PC-3 (cell line): ENCODE results near the gene ZMYND11. TPM values are rescaled to one million over a fixed set of nuclear protein-coding genes. Genes with fewer than 3 reads are reported as not detected.

ENCODE experiments used
- ATAC-seq: fragments of 200-7000 bp; cut with Tn5 transposase; 2 replicates; pipeline ENCODE4 v1.9.1; 2020; ENCODE audit warnings: mild to moderate bottlenecking, moderate library complexity
- BruUV-seq: library from RNA; stranded (reverse); fragments of 400-500 nt; replicated peaks from 2 replicates; lab custom pipeline; 2021; lab: Mats Ljungman, UMichigan
- CTCF ChIA-PET: fragments of 300-600 bp; sonication (Branson Sonifier 250); formaldehyde crosslinking; loops from one replicate; lab custom pipeline; 2022; ENCODE audit warnings: antibody characterized with exemption; lab: Charles Lee
- POLR2A ChIA-PET: fragments of 300-600 bp; sonication (Branson Sonifier 250); formaldehyde crosslinking; loops from one replicate; lab custom pipeline; 2022; ENCODE audit warnings: antibody characterized with exemption; ENCODE audit not compliant: unreplicated experiment; lab: Charles Lee
- DNase-seq: peaks from one replicate; pipeline ENCODE4 v3.0.0-alpha.2; 2015
- H2AFZ ChIP-seq: fragments of 300-600 bp; sonication (generic); 2 replicates; pipeline ENCODE4 v1.6.0; 2016; ENCODE audit warnings: antibody characterized with exemption, low read length
- H3F3A ChIP-seq: fragments of 300-600 bp; sonication (generic); one replicate; pipeline ENCODE4 v1.6.0; 2017; ENCODE audit warnings: antibody characterized with exemption, low read length, control low read depth, mild to moderate bottlenecking; ENCODE audit not compliant: unreplicated experiment
- H3K27ac ChIP-seq: fragments of 300-600 bp; sonication (generic); 2 replicates; pipeline ENCODE4 v1.5.1; 2016; ENCODE audit warnings: mild to moderate bottlenecking, low read length
- H3K27me3 ChIP-seq: fragments of 300-600 bp; sonication (generic); 2 replicates; pipeline ENCODE4 v1.6.1; 2016; ENCODE audit warnings: low read length, mixed read lengths
- H3K36me3 ChIP-seq: fragments of 300-600 bp; sonication (generic); 2 replicates; pipeline ENCODE4 v1.6.1; 2016; ENCODE audit warnings: low read depth, mixed run types, low read length, mixed read lengths
- H3K4me1 ChIP-seq: fragments of 300-600 bp; sonication (generic); 2 replicates; pipeline ENCODE4 v1.5.1; 2016; ENCODE audit warnings: low read length; ENCODE audit not compliant: insufficient read depth
- H3K4me2 ChIP-seq: fragments of 300-600 bp; sonication (generic); 2 replicates; pipeline ENCODE4 v1.6.0; 2016; ENCODE audit warnings: low read length
- H3K4me3 ChIP-seq: fragments of 300-600 bp; sonication (generic); 2 replicates; pipeline ENCODE4 v1.5.1; 2016; ENCODE audit warnings: mild to moderate bottlenecking, low read length, mixed read lengths
- H3K79me2 ChIP-seq: fragments of 300-600 bp; sonication (generic); 2 replicates; pipeline ENCODE4 v1.6.1; 2017; ENCODE audit warnings: low read length, mixed read lengths
- H3K9ac ChIP-seq: fragments of 300-600 bp; sonication (generic); 2 replicates; pipeline ENCODE4 v1.6.0; 2016; ENCODE audit warnings: mild to moderate bottlenecking, low read length
- H3K9me2 ChIP-seq: fragments of 300-600 bp; sonication (generic); replicated peaks from 2 replicates; pipeline ENCODE4 v1.6.1; 2016; ENCODE audit warnings: mixed run types, low read length, mixed read lengths
- H3K9me3 ChIP-seq: fragments of 300-600 bp; sonication (generic); 2 replicates; pipeline ENCODE4 v1.6.1; 2016; ENCODE audit warnings: low read length, mixed read lengths
- H4K20me1 ChIP-seq: fragments of 300-600 bp; sonication (generic); 2 replicates; pipeline ENCODE4 v1.6.1; 2016; ENCODE audit warnings: low read length, mixed read lengths
- CTCF ChIP-seq: fragments of 300-600 bp; sonication (generic); conservative IDR thresholded peaks from 2 replicates; pipeline ENCODE4 v1.5.1; 2017; ENCODE audit warnings: antibody characterized with exemption, low read depth, mild to moderate bottlenecking, low read length
- EZH2 ChIP-seq: fragments of 300-600 bp; sonication (generic); IDR thresholded peaks from one replicate; pipeline ENCODE4 v1.6.1; 2017; ENCODE audit warnings: antibody characterized with exemption, mild to moderate bottlenecking, low read length; ENCODE audit not compliant: unreplicated experiment
- EZH2phosphoT487 ChIP-seq: fragments of 300-600 bp; sonication (generic); IDR thresholded peaks from 2 replicates; pipeline ENCODE4 v1.6.1; 2018; ENCODE audit warnings: mild to moderate bottlenecking, antibody characterized with exemption, low read length, borderline replicate concordance
- intact Hi-C: fragments of 100-400 bp; cut with micrococcal nuclease; formaldehyde crosslinking; loops from 2 replicates; pipeline ENCODE4 v1.9.0; 2023
- total RNA-seq: library from RNA; depleted of rRNA; stranded (reverse); fragments of >200 nt; gene quantifications from 2 replicates; pipeline ENCODE4 v1.2.3, GENCODE V29; 2014

ZMYND11 gene
- total RNA-seq, 1 experiment from 2014 or later, result 17.1 TPM

- DNase-seq (no peak), ATAC-seq (no peak)
- H4K20me1 ChIP-seq, result no peaks in the 10 kb centered on the region
- H3K27ac ChIP-seq, result no peak overlapping the region
- H3K36me3 ChIP-seq, result no peaks in the 10 kb centered on the region
- no peak overlapping the region for H3K4me3 ChIP-seq
- no peak for TF ChIP-seq CTCF
- TF ChIP-seq EZH2phosphoT487, result no peak
- BruUV-seq, result no TSS peak
- H3K9me3 ChIP-seq, result no peaks in the 10 kb centered on the region
- no peak overlapping the region for H2AFZ ChIP-seq
- peaks cover 7% of the 10 kb centered on the region for H3K4me1 ChIP-seq
- H3K4me2 ChIP-seq, result no peak overlapping the region
- no peak overlapping the region for H3K9ac ChIP-seq
- H3F3A ChIP-seq, result no peaks in the 10 kb centered on the region
- no peaks in the 10 kb centered on the region for H3K9me2 ChIP-seq
- H3K79me2 ChIP-seq, result no peaks in the 10 kb centered on the region
- POLR2A ChIA-PET, result no interaction called here
- CTCF ChIA-PET, result no interaction called here
- intact Hi-C loops, result no loop called here
- no peaks in the 10 kb centered on the region for H3K27me3 ChIP-seq
Measured at GRCh38 chr10:90161-90560, 45.1 kb upstream of the ZMYND11 start.

GRCh38 chr10:91313-91712 is 43.9 kb upstream of the ZMYND11 start:
- H3K9ac ChIP-seq, result no peak overlapping the region
- no peaks in the 10 kb centered on the region for H3F3A ChIP-seq
- no TSS peak for BruUV-seq
- no peak overlapping the region for H3K4me2 ChIP-seq
- no peak overlapping the region for H3K27ac ChIP-seq
- H3K4me1 ChIP-seq, result peaks cover 7% of the 10 kb centered on the region
- ATAC-seq, result no peak
- H3K9me2 ChIP-seq, result no peaks in the 10 kb centered on the region
- ChIA-PET POLR2A (no interaction called here), CTCF (no interaction called here)
- no peaks in the 10 kb centered on the region for H3K79me2 ChIP-seq
- intact Hi-C loops, result no loop called here
- no peak for DNase-seq
- no peak overlapping the region for H3K4me3 ChIP-seq
- no peak overlapping the region for H2AFZ ChIP-seq
- no peaks in the 10 kb centered on the region for H4K20me1 ChIP-seq
- no peaks in the 10 kb centered on the region for H3K9me3 ChIP-seq
- no peak for TF ChIP-seq EZH2phosphoT487
- no peak for TF ChIP-seq CTCF
- TF ChIP-seq EZH2, result no peak
- H3K27me3 ChIP-seq, result no peaks in the 10 kb centered on the region
- H3K36me3 ChIP-seq, result no peaks in the 10 kb centered on the region

DNA sequence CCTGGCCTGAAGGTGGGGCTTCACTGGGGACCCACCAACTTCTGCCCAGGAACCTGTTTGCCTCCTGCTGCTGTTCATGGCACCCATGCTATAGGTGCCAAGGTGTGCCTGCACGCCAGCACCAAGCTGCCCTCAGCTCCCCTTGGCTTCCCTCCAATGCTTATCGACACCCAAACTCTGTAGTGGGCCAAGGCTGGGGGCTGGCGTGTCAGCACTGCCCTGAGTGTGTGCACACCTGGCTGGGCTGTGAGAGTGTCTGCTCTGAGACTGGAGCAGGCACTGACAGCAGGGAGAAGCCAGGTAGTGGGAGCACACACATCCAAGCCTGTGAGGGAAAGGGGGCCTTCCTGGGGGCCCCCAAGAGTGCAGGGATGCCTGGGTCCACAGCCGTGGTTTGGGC is 43.1 kb upstream of the ZMYND11 start:
- DNase-seq (no peak), ATAC-seq (no peak)
- peak overlapping the region; percentile 66; the same call in 1 of the 2 replicates for H3K4me2 ChIP-seq
- TF ChIP-seq EZH2, result no peak
- TF ChIP-seq EZH2phosphoT487, result no peak
- no peak for TF ChIP-seq CTCF
- H3K9me3 ChIP-seq, result no peaks in the 10 kb centered on the region
- intact Hi-C loops, result no loop called here
- no peaks in the 10 kb centered on the region for H4K20me1 ChIP-seq
- H3K27me3 ChIP-seq, result no peaks in the 10 kb centered on the region
- H2AFZ ChIP-seq, result no peak overlapping the region
- ChIA-PET POLR2A (no interaction called here), CTCF (no interaction called here)
- H3K4me3 ChIP-seq, result no peak overlapping the region
- H3K36me3 ChIP-seq, result no peaks in the 10 kb centered on the region
- peaks cover 7% of the 10 kb centered on the region for H3K4me1 ChIP-seq
- no peaks in the 10 kb centered on the region for H3F3A ChIP-seq
- BruUV-seq, result no TSS peak
- H3K79me2 ChIP-seq, result no peaks in the 10 kb centered on the region
- H3K27ac ChIP-seq, result peak overlapping the region; percentile 23; the same call in 1 of the 2 replicates
- H3K9me2 ChIP-seq, result no peaks in the 10 kb centered on the region
- no peak overlapping the region for H3K9ac ChIP-seq
